Measurements from ENCODE around the gene MAPRE3. TPM values are rescaled to one million over a fixed set of nuclear protein-coding genes. Genes with fewer than 3 reads are reported as not detected.

The MAPRE3 gene
- total RNA-seq, 2 experiments from 2014 or later, result 3.4 to 4.5 TPM

- POLR2A ChIA-PET, result interaction anchor here (0.6 to 13.4 kb wide), 26 partner anchors 10 to 1819 kb away, joined by 3 to 301 read pairs (median 4); partner anchors contain the start of genes ABHD1, ATRAID, GTF3C2 and KHK
- Mint-ChIP-seq H3K36me3 (ENCODE audit: low read depth) (peaks cover 46% of the 10 kb centered on the region), H3K9me3 (no peaks in the 10 kb centered on the region), H3K27ac (peak within 1 kb of the TSS; percentile 100), H3K4me3 (peak within 1 kb of the TSS; percentile 100), H3K4me1 (ENCODE audit: low read depth) (peaks cover 27% of the 10 kb centered on the region), H3K27me3 (peaks cover 15% of the 10 kb centered on the region)
- TF ChIP-seq CTCF (IDR thresholded peaks at IDR 0.05), result no peak
- Histone ChIP-seq H3K9me3 (ENCODE audit: control insufficient read depth in 1 of 2, insufficient read depth in 1 of 2, low read length in 2 of 2) (no peaks in the 10 kb centered on the region), H3K4me3 (ENCODE audit: low read length) (peak within 1 kb of the TSS; percentile 76), H3K27me3 (ENCODE audit: control insufficient read depth in 1 of 2, insufficient read depth in 2 of 2, low read length in 2 of 2) (no peaks in the 10 kb centered on the region), H3K27ac (ENCODE audit: low read depth in 1 of 2, low read length in 2 of 2) (peak within 1 kb of the TSS; percentile 77 to 83), H3K4me1 (ENCODE audit: insufficient read depth, low read length) (peaks cover 20% of the 10 kb centered on the region), H3K36me3 (ENCODE audit: insufficient read depth, low read length) (peaks cover 19% of the 10 kb centered on the region)
- DNase-seq (peak; percentile 94 to 98 (median 96)), ATAC-seq (ENCODE audit: poor library complexity) (peak; percentile 73)
- intact Hi-C loops (cut with DNase I, micrococcal nuclease), result loop anchor here (1.0 to 5.0 kb wide), 6 partner anchors 18 to 161 kb away; partner anchors contain the start of genes OST4 (in 2 of the 2), ATRAID (in 1 of the 2), KHK (in 1 of the 2) and SLC5A6 (in 1 of the 2)
- CTCF ChIA-PET, result interaction anchor here (0.8 to 3.1 kb wide), 8 partner anchors 17 to 252 kb away, joined by 3 to 18 read pairs (median 10); partner anchors contain the start of genes KHK, OST4, PREB and TMEM214
Observed at GRCh38 chr2:27050996-27051901, 80.8 kb downstream of the MAPRE3 start, which contains the start of gene AGBL5. Gene AGBL5, plus strand, starts transcription at chr2:27051668. Its CDS starts 1,291 bp downstream, at chr2:27052959.

- ChIA-PET POLR2A (interaction anchor here (0.6 to 13.4 kb wide), 15 partner anchors 9 to 706 kb away, joined by 3 to 301 read pairs (median 11); partner anchors contain the start of genes ABHD1, ATRAID, KHK and MPV17), CTCF (interaction anchor here (0.8 to 3.1 kb wide), 7 partner anchors 18 to 90 kb away, joined by 3 to 18 read pairs (median 10); partner anchors contain the start of genes KHK, OST4 and TMEM214)
- no peak for TF ChIP-seq CTCF (IDR thresholded peaks at IDR 0.05)
Observed at GRCh38 chr2:27051902-27052645, 81.6 kb downstream of the MAPRE3 start.

More at GRCh38 chr2:27051902-27052645, 81.6 kb downstream of the MAPRE3 start:
- Mint-ChIP-seq H3K27me3 (peaks cover 15% of the 10 kb centered on the region), H3K27ac (peak overlapping the region; percentile 100), H3K4me1 (ENCODE audit: low read depth) (peaks cover 27% of the 10 kb centered on the region), H3K4me3 (peak overlapping the region; percentile 96), H3K9me3 (no peaks in the 10 kb centered on the region), H3K36me3 (ENCODE audit: low read depth) (peaks cover 50% of the 10 kb centered on the region)
- H3K36me3 ChIP-seq (ENCODE audit: insufficient read depth, low read length), result peaks cover 22% of the 10 kb centered on the region
- no peak for ATAC-seq (ENCODE audit: poor library complexity)
- intact Hi-C loops (cut with DNase I, micrococcal nuclease), result loop anchor here (1.0 to 5.0 kb wide), 4 partner anchors 19 to 160 kb away; partner anchors contain the start of genes OST4 (in 2 of the 2), ATRAID (in 1 of the 2), SLC5A6 (in 1 of the 2) and TMEM214 (in 1 of the 2)
- peak in 4 of 14 experiments; percentile 17 to 54 (median 30) for DNase-seq
- no peaks in the 10 kb centered on the region for H3K9me3 ChIP-seq (ENCODE audit: control insufficient read depth in 1 of 2, insufficient read depth in 1 of 2, low read length in 2 of 2)
- H3K27ac ChIP-seq (ENCODE audit: low read depth in 1 of 2, low read length in 2 of 2), result peak overlapping the region; percentile 64 to 74
- H3K4me1 ChIP-seq (ENCODE audit: insufficient read depth, low read length), result peaks cover 20% of the 10 kb centered on the region
- H3K4me3 ChIP-seq (ENCODE audit: low read length), result peak overlapping the region; percentile 76
- no peaks in the 10 kb centered on the region for H3K27me3 ChIP-seq (ENCODE audit: control insufficient read depth in 1 of 2, insufficient read depth in 2 of 2, low read length in 2 of 2)
